Measurements from ENCODE around the gene AFG1L. TPM values are rescaled to one million over a fixed set of nuclear protein-coding genes. Genes with fewer than 3 reads are reported as not detected.
"Not testable (repeated sequence)": the region's sequence is repeated elsewhere in the genome, so short reads cannot be mapped to it uniquely, and the experiment has no call there.

AFG1L gene
- total RNA-seq, 1 experiment from 2014 or later = 7.2 TPM

DNA sequence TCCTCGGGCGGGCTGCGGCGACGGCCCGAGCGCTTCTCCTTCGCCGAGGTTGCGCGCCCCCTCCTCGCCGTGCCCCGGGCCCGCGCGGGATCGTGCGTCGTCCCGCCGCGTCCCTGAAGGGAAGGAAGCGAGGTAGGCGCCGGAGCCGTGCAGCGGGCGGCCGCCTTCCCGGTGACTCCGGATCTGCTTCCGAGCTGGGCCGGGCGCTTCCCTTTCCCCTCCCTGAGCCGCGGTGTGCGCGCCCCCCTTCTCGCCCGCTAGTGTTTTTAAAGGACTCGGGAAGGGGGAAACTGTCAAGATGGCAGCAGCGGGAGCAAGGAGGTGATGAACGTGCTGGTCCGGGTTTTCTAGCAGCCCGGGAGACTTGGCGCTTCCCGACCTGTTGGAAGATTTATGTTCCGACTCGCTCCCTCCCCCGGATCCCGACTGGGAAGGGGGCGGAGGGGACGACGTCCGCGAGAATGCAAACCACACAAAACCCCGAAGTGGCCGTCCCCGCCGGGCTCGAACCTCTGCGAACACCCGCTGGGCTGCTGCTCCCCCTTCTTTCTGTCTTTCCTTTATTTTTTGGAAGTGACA lies 265.1 kb downstream of the AFG1L start:
- H3K27ac Mint-ChIP-seq (ENCODE audit: unreplicated experiment) = peak overlapping the region; percentile 67
- H3K4me3 Mint-ChIP-seq (ENCODE audit: unreplicated experiment) = peak overlapping the region; percentile 95
- no peaks in the 10 kb centered on the region for H3K9me3 Mint-ChIP-seq (ENCODE audit: unreplicated experiment)
- CTCF ChIA-PET = interaction anchor here (0.6 to 1.6 kb wide), 5 partner anchors 34 to 534 kb away, joined by 3 to 5 read pairs (median 3); no protein-coding TSS in a partner anchor
- H3K9me3 ChIP-seq = no peaks in the 10 kb centered on the region
- POLR2A ChIA-PET = interaction anchor here (0.5 to 1.0 kb wide), 8 partner anchors 69 to 601 kb away, joined by 3 to 5 read pairs (median 3); partner anchors contain the start of genes ARMC2 and SESN1
- H3K27me3 Mint-ChIP-seq (ENCODE audit: insufficient read depth, unreplicated experiment) = no peaks in the 10 kb centered on the region
- H3K27me3 ChIP-seq (replicated peaks; ENCODE audit: control insufficient read depth, insufficient read depth, low read length) = no peaks in the 10 kb centered on the region
- H3K36me3 Mint-ChIP-seq (ENCODE audit: insufficient read depth, unreplicated experiment) = peaks cover 37% of the 10 kb centered on the region
- peak overlapping the region; percentile 77 for H3K4me3 ChIP-seq (ENCODE audit: low read depth, low read length)
- peaks cover 2% of the 10 kb centered on the region; the same call in 1 of the 2 replicates for H3K36me3 ChIP-seq (ENCODE audit: control insufficient read depth, insufficient read depth, low read length)
- DNase-seq = peak; percentile 70 to 71
- H3K4me1 Mint-ChIP-seq (ENCODE audit: low read depth, unreplicated experiment) = peaks cover 37% of the 10 kb centered on the region
- TF ChIP-seq CTCF (IDR thresholded peaks at IDR 0.05; ENCODE audit: insufficient read depth in 1 of 2, low read depth in 1 of 2, low read length in 1 of 2, severe bottlenecking in 1 of 2, unreplicated experiment in 1 of 2) = no peak
- peaks cover 20% of the 10 kb centered on the region for H3K4me1 ChIP-seq
- intact Hi-C loops (cut with micrococcal nuclease; ENCODE audit: unreplicated experiment) = loop anchor here (2.0 to 5.0 kb wide), 4 partner anchors 97 to 535 kb away; partner anchors contain the start of genes CEP57L1 and SESN1
- BruUV-seq (replicated peaks) = TSS peak; percentile 73

DNA sequence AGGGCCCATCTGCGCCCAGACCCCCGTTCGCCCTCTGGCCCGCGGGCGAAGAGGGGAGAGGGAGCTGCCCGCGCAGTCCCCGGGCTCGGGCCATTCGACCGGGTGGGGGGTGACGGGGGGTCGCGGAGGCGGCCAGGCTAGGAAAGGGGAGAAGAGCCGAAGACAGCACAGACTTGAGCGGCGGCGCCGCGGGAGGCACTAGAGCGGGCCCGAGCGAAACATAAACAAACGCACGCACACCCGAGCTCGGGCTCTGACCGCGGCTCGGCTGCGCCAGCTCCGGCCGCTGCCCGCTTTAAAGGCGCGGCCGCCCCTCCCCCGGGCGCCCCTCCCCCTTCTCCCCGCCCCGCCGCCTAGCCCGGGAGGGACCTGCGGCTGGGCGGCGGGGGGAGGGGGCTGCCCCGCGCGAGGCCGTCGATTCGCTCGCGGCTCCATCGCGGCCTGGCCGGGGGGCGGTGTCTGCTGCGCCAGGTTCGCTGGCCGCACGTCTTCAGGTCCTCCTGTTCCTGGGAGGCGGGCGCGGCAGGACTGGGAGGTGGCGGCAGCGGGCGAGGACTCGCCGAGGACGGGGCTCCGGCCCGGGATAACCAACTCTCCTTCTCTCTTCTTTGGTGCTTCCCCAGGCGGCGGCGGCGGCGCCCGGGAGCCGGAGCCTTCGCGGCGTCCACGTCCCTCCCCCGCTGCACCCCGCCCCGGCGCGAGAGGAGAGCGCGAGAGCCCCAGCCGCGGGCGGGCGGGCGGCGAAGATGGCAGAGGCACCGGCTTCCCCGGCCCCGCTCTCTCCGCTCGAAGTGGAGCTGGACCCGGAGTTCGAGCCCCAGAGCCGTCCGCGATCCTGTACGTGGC lies 265.8 kb downstream of the AFG1L start, which contains the start of gene FOXO3:
FOXO3 (plus strand) TSS at position 455 of the 846 bp plus-strand sequence; CDS start at position 747, 292 bp downstream.
- ChIA-PET POLR2A (interaction anchor here (0.5 to 1.0 kb wide), 9 partner anchors 68 to 602 kb away, joined by 3 to 5 read pairs (median 3); partner anchors contain the start of genes ARMC2 and SESN1), CTCF (interaction anchor here (0.6 to 1.6 kb wide), 4 partner anchors 33 to 533 kb away, joined by 3 to 5 read pairs (median 3); no protein-coding TSS in a partner anchor)
- Histone ChIP-seq H3K36me3 (ENCODE audit: control insufficient read depth, insufficient read depth, low read length) (peaks cover 2% of the 10 kb centered on the region; the same call in 1 of the 2 replicates), H3K27me3 (replicated peaks; ENCODE audit: control insufficient read depth, insufficient read depth, low read length) (no peaks in the 10 kb centered on the region), H3K9me3 (no peaks in the 10 kb centered on the region), H3K4me1 (peaks cover 20% of the 10 kb centered on the region), H3K4me3 (ENCODE audit: low read depth, low read length) (peak within 1 kb of the TSS; percentile 77)
- Mint-ChIP-seq H3K4me3 (ENCODE audit: unreplicated experiment) (peak within 1 kb of the TSS; percentile 95), H3K36me3 (ENCODE audit: insufficient read depth, unreplicated experiment) (peaks cover 37% of the 10 kb centered on the region), H3K27me3 (ENCODE audit: insufficient read depth, unreplicated experiment) (no peaks in the 10 kb centered on the region), H3K9me3 (ENCODE audit: unreplicated experiment) (no peaks in the 10 kb centered on the region), H3K27ac (ENCODE audit: unreplicated experiment) (peak within 1 kb of the TSS; percentile 92), H3K4me1 (ENCODE audit: low read depth, unreplicated experiment) (peaks cover 34% of the 10 kb centered on the region)
- intact Hi-C loops (cut with micrococcal nuclease; ENCODE audit: unreplicated experiment) = loop anchor here (5.0 kb wide), 1 partner anchor 97 kb away; no protein-coding TSS in a partner anchor
- TF ChIP-seq CTCF (IDR thresholded peaks at IDR 0.05; ENCODE audit: insufficient read depth in 1 of 2, low read depth in 1 of 2, low read length in 1 of 2, severe bottlenecking in 1 of 2, unreplicated experiment in 1 of 2) = no peak
- no TSS peak for BruUV-seq (replicated peaks)
- peak; percentile 90 to 93 for DNase-seq

GRCh38 chr6:108561309-108561647 lies 266.4 kb downstream of the AFG1L start:
- POLR2A ChIA-PET; BruUV-seq (replicated peaks); H3K27me3 ChIP-seq (replicated peaks; ENCODE audit: control insufficient read depth, insufficient read depth, low read length); H3K9me3 ChIP-seq; CTCF ChIA-PET; H3K9me3 Mint-ChIP-seq (ENCODE audit: unreplicated experiment); H3K27ac Mint-ChIP-seq (ENCODE audit: unreplicated experiment); H3K36me3 ChIP-seq (ENCODE audit: control insufficient read depth, insufficient read depth, low read length); H3K27me3 Mint-ChIP-seq (ENCODE audit: insufficient read depth, unreplicated experiment): not testable (repeated sequence)
- H3K4me3 Mint-ChIP-seq (ENCODE audit: unreplicated experiment) = peak overlapping the region; percentile 95
- intact Hi-C loops (cut with micrococcal nuclease; ENCODE audit: unreplicated experiment) = loop anchor here (5.0 kb wide), 1 partner anchor 96 kb away; no protein-coding TSS in a partner anchor
- peak in 1 of 2 experiments; percentile 25 for DNase-seq
- H3K4me3 ChIP-seq (ENCODE audit: low read depth, low read length) = peak overlapping the region; percentile 77
- peaks cover 20% of the 10 kb centered on the region for H3K4me1 ChIP-seq
- peaks cover 41% of the 10 kb centered on the region for H3K36me3 Mint-ChIP-seq (ENCODE audit: insufficient read depth, unreplicated experiment)
- H3K4me1 Mint-ChIP-seq (ENCODE audit: low read depth, unreplicated experiment) = peaks cover 36% of the 10 kb centered on the region
